Activated naive CD4-positive, alpha-beta T cell treated with anti-CD3 and anti-CD28 coated beads, Interleukin-2, amount 10 ng/mL, durations not matched to agents 7 days and 5 days (primary cell): Measurements from ENCODE around the gene PTGFRN.
"Not testable (repeated sequence)": the region's sequence is repeated elsewhere in the genome, so short reads cannot be mapped to it uniquely, and the experiment has no call there.

Experiments
- CTCF ChIA-PET: fragments of 350-600 bp; sonication (Branson Sonifier 250); formaldehyde crosslinking; loops from one replicate; lab custom pipeline; 2021; ENCODE audit warnings: antibody characterized with exemption; lab: Charles Lee
- DNase-seq: peaks from one replicate; pipeline ENCODE4 v3.0.0-alpha.2; 2020
- H3K27ac Mint-ChIP-seq: one replicate; pipeline ENCODE4 v1.8.0; 2021; ENCODE audit warnings: mild to moderate bottlenecking, moderate library complexity, mixed read lengths
- H3K27me3 Mint-ChIP-seq: one replicate; pipeline ENCODE4 v1.8.0; 2021; ENCODE audit warnings: mild to moderate bottlenecking, mixed read lengths
- H3K36me3 Mint-ChIP-seq: one replicate; pipeline ENCODE4 v1.8.0; 2021; ENCODE audit warnings: mixed read lengths
- H3K4me1 Mint-ChIP-seq: one replicate; pipeline ENCODE4 v1.8.0; 2021; ENCODE audit warnings: mixed read lengths
- H3K4me3 Mint-ChIP-seq: one replicate; pipeline ENCODE4 v1.8.0; 2021; ENCODE audit warnings: mild to moderate bottlenecking, moderate library complexity, mixed read lengths
- H3K9me3 Mint-ChIP-seq: one replicate; pipeline ENCODE4 v1.8.0; 2021; ENCODE audit warnings: mixed read lengths

PTGFRN gene

GRCh38 chr1:116933606-116934515 lies 24.1 kb downstream of the PTGFRN start:
- H3K36me3 Mint-ChIP-seq: no peaks in the 10 kb centered on the region
- CTCF ChIA-PET: interaction anchor here (0.6 to 2.9 kb wide), 21 partner anchors 10 to 210 kb away, joined by 3 to 20 read pairs (median 5); partner anchors contain the start of genes CD2 and TTF2

GRCh38 chr1:116934586-116935207 lies 25.0 kb downstream of the PTGFRN start:
- Mint-ChIP-seq H3K4me3 (no peak overlapping the region), H3K27ac (no peak overlapping the region)
- CTCF ChIA-PET: interaction anchor here (0.6 to 2.9 kb wide), 25 partner anchors 9 to 211 kb away, joined by 3 to 20 read pairs (median 5); partner anchors contain the start of genes CD2 and TTF2

More at GRCh38 chr1:116933606-116934515, 24.1 kb downstream of the PTGFRN start:
- DNase-seq: no peak
- H3K27ac Mint-ChIP-seq: peak overlapping the region; percentile 76
- H3K27me3 Mint-ChIP-seq: peaks cover 7% of the 10 kb centered on the region
- H3K4me1 Mint-ChIP-seq: peaks cover 25% of the 10 kb centered on the region
- no peak overlapping the region for H3K4me3 Mint-ChIP-seq
- no peaks in the 10 kb centered on the region for H3K9me3 Mint-ChIP-seq

GRCh38 chr1:116938216-116938615 lies 28.5 kb downstream of the PTGFRN start:
- H3K27ac Mint-ChIP-seq: no peak overlapping the region
- H3K36me3 Mint-ChIP-seq: no peaks in the 10 kb centered on the region
- CTCF ChIA-PET: no interaction called here
- peaks cover 7% of the 10 kb centered on the region for H3K27me3 Mint-ChIP-seq
- no peaks in the 10 kb centered on the region for H3K9me3 Mint-ChIP-seq
- no peak for DNase-seq
- H3K4me3 Mint-ChIP-seq: no peak overlapping the region
- peaks cover 34% of the 10 kb centered on the region for H3K4me1 Mint-ChIP-seq

More at GRCh38 chr1:116934586-116935207, 25.0 kb downstream of the PTGFRN start:
- no peaks in the 10 kb centered on the region for H3K36me3 Mint-ChIP-seq
- H3K9me3 Mint-ChIP-seq: no peaks in the 10 kb centered on the region
- peaks cover 25% of the 10 kb centered on the region for H3K4me1 Mint-ChIP-seq
- peaks cover 7% of the 10 kb centered on the region for H3K27me3 Mint-ChIP-seq
- no peak for DNase-seq

GRCh38 chr1:116939780-116940543 lies 30.2 kb downstream of the PTGFRN start:
- peaks cover 28% of the 10 kb centered on the region for H3K4me1 Mint-ChIP-seq
- H3K9me3 Mint-ChIP-seq, H3K36me3 Mint-ChIP-seq, CTCF ChIA-PET, H3K4me3 Mint-ChIP-seq, H3K27ac Mint-ChIP-seq, H3K27me3 Mint-ChIP-seq, DNase-seq: not testable (repeated sequence)

- H3K27me3 Mint-ChIP-seq: peaks cover 7% of the 10 kb centered on the region
Measured at GRCh38 chr1:116940814-116941599, 31.3 kb downstream of the PTGFRN start.

GRCh38 chr1:116941670-116942069 lies 32.0 kb downstream of the PTGFRN start:
- H3K36me3 Mint-ChIP-seq: no peaks in the 10 kb centered on the region
- H3K4me3 Mint-ChIP-seq: no peak overlapping the region
- peaks cover 38% of the 10 kb centered on the region for H3K4me1 Mint-ChIP-seq
- CTCF ChIA-PET: interaction anchor here (1.0 to 1.6 kb wide), 2 partner anchors 21 to 271 kb away, joined by 3 read pairs; no protein-coding TSS in a partner anchor
- no peaks in the 10 kb centered on the region for H3K9me3 Mint-ChIP-seq
- DNase-seq: no peak
- no peak overlapping the region for H3K27ac Mint-ChIP-seq
- H3K27me3 Mint-ChIP-seq: peaks cover 7% of the 10 kb centered on the region

More at GRCh38 chr1:116940814-116941599, 31.3 kb downstream of the PTGFRN start:
- CTCF ChIA-PET: interaction anchor here (1.6 kb wide), 1 partner anchor 21 kb away, joined by 3 read pairs; no protein-coding TSS in a partner anchor
- Mint-ChIP-seq H3K27ac (no peak overlapping the region), H3K4me3 (no peak overlapping the region), H3K9me3 (no peaks in the 10 kb centered on the region), H3K36me3 (no peaks in the 10 kb centered on the region), H3K4me1 (peaks cover 36% of the 10 kb centered on the region)
- no peak for DNase-seq

- no peak overlapping the region for H3K27ac Mint-ChIP-seq
- H3K4me3 Mint-ChIP-seq: no peak overlapping the region
- no peaks in the 10 kb centered on the region for H3K36me3 Mint-ChIP-seq
- H3K4me1 Mint-ChIP-seq: peaks cover 38% of the 10 kb centered on the region
- H3K27me3 Mint-ChIP-seq: peaks cover 1% of the 10 kb centered on the region
- no peaks in the 10 kb centered on the region for H3K9me3 Mint-ChIP-seq
- DNase-seq: peak; percentile 22
- CTCF ChIA-PET: interaction anchor here (0.6 to 1.6 kb wide), 5 partner anchors 20 to 271 kb away, joined by 3 read pairs; no protein-coding TSS in a partner anchor
Measured at GRCh38 chr1:116942344-116942743, 32.6 kb downstream of the PTGFRN start.

GRCh38 chr1:116943438-116943837 lies 33.7 kb downstream of the PTGFRN start:
- no peaks in the 10 kb centered on the region for H3K36me3 Mint-ChIP-seq
- CTCF ChIA-PET: interaction anchor here (1.0 to 1.1 kb wide), 2 partner anchors 9 to 31 kb away, joined by 3 to 6 read pairs; no protein-coding TSS in a partner anchor
- no peaks in the 10 kb centered on the region for H3K27me3 Mint-ChIP-seq
- no peak for DNase-seq
- peaks cover 38% of the 10 kb centered on the region for H3K4me1 Mint-ChIP-seq
- H3K4me3 Mint-ChIP-seq: no peak overlapping the region
- no peaks in the 10 kb centered on the region for H3K9me3 Mint-ChIP-seq
- H3K27ac Mint-ChIP-seq: no peak overlapping the region

- H3K27me3 Mint-ChIP-seq: no peaks in the 10 kb centered on the region
- no peaks in the 10 kb centered on the region for H3K36me3 Mint-ChIP-seq
- DNase-seq: no peak
- H3K4me3 Mint-ChIP-seq: no peak overlapping the region
- CTCF ChIA-PET: interaction anchor here (0.6 to 1.5 kb wide), 3 partner anchors 10 to 81 kb away, joined by 3 to 6 read pairs (median 3); no protein-coding TSS in a partner anchor
- no peak overlapping the region for H3K27ac Mint-ChIP-seq
- peaks cover 38% of the 10 kb centered on the region for H3K4me1 Mint-ChIP-seq
- no peaks in the 10 kb centered on the region for H3K9me3 Mint-ChIP-seq
Measured at GRCh38 chr1:116944613-116945012, 34.9 kb downstream of the PTGFRN start.

- H3K4me1 Mint-ChIP-seq: peaks cover 38% of the 10 kb centered on the region
- H3K36me3 Mint-ChIP-seq: no peaks in the 10 kb centered on the region
- no peaks in the 10 kb centered on the region for H3K9me3 Mint-ChIP-seq
- no peaks in the 10 kb centered on the region for H3K27me3 Mint-ChIP-seq
- DNase-seq: no peak
- no peak overlapping the region for H3K4me3 Mint-ChIP-seq
- CTCF ChIA-PET: interaction anchor here (0.6 to 1.5 kb wide), 3 partner anchors 10 to 80 kb away, joined by 3 to 6 read pairs (median 3); no protein-coding TSS in a partner anchor
- no peak overlapping the region for H3K27ac Mint-ChIP-seq
Measured at GRCh38 chr1:116945421-116945820, 35.7 kb downstream of the PTGFRN start.

GRCh38 chr1:116945996-116946395 lies 36.3 kb downstream of the PTGFRN start:
- Mint-ChIP-seq H3K27me3 (no peaks in the 10 kb centered on the region), H3K27ac (no peak overlapping the region), H3K4me3 (no peak overlapping the region), H3K9me3 (no peaks in the 10 kb centered on the region), H3K36me3 (no peaks in the 10 kb centered on the region), H3K4me1 (peaks cover 38% of the 10 kb centered on the region)
- CTCF ChIA-PET: interaction anchor here (1.5 kb wide), 1 partner anchor 11 kb away, joined by 6 read pairs; no protein-coding TSS in a partner anchor
- DNase-seq: no peak

GRCh38 chr1:116947092-116947860 lies 37.6 kb downstream of the PTGFRN start:
- H3K27me3 Mint-ChIP-seq: no peaks in the 10 kb centered on the region
- H3K36me3 Mint-ChIP-seq: no peaks in the 10 kb centered on the region
- CTCF ChIA-PET: interaction anchor here (1.0 to 1.3 kb wide), 2 partner anchors 33 to 223 kb away, joined by 3 read pairs; no protein-coding TSS in a partner anchor
- DNase-seq: no peak
- H3K9me3 Mint-ChIP-seq: no peaks in the 10 kb centered on the region
- H3K27ac Mint-ChIP-seq: no peak overlapping the region
- peaks cover 33% of the 10 kb centered on the region for H3K4me1 Mint-ChIP-seq
- no peak overlapping the region for H3K4me3 Mint-ChIP-seq
